ENCODE results near the gene MBLAC1. TPM values are rescaled to one million over a fixed set of nuclear protein-coding genes. Genes with fewer than 3 reads are reported as not detected.

MBLAC1 gene
- total and polyA plus RNA-seq, 10 of the 15 experiments (the other 5 are each of a cell fraction or from before 2014, with no cell fraction given), result 0.24 to 3.2 (median 1.8) TPM; not detected in 1

GRCh38 chr7:100111914-100112313 is 14.9 kb upstream of the MBLAC1 start:
- no peak overlapping the region for H3K27ac ChIP-seq (ENCODE audit: control insufficient read depth, insufficient read depth)
- H3K4me2 ChIP-seq (ENCODE audit: control insufficient read depth, insufficient read depth), result no peak overlapping the region
- no peak overlapping the region for H3K9ac ChIP-seq (ENCODE audit: control insufficient read depth, insufficient read depth, low read length)
- intact Hi-C loops (cut with micrococcal nuclease; ENCODE audit: unreplicated experiment), result no loop called here
- RAD21 ChIA-PET (ENCODE audit: unreplicated experiment), result no interaction called here
- no peaks in the 10 kb centered on the region for H3K4me1 ChIP-seq (ENCODE audit: control insufficient read depth, insufficient read depth, low read length)
- no peaks in the 10 kb centered on the region for H3K9me3 ChIP-seq (replicated peaks; ENCODE audit: control insufficient read depth, insufficient read depth, low read length)
- no peak overlapping the region for H3K4me3 ChIP-seq
- H4K20me1 ChIP-seq (ENCODE audit: control insufficient read depth, insufficient read depth), result no peaks in the 10 kb centered on the region
- CTCF ChIA-PET, result no interaction called here
- FAIRE-seq (no peak), DNase-seq (ENCODE audit: low read depth, low spot score) (no peak), ATAC-seq (no peak)
- H2AFZ ChIP-seq (ENCODE audit: control insufficient read depth, low read depth, low read length), result no peak overlapping the region
- in situ Hi-C loops (cut with MboI), result no loop called here
- no TSS peak for BruUV-seq (replicated peaks)
- no peaks in the 10 kb centered on the region for H3K27me3 ChIP-seq (replicated peaks in 1 of 2; ENCODE audit: control insufficient read depth in 2 of 2, insufficient read depth in 2 of 2, low read length in 1 of 2)
- H3K36me3 ChIP-seq (ENCODE audit: control insufficient read depth in 2 of 2, insufficient read depth in 2 of 2, low read length in 1 of 2), result peaks cover 5 to 9% of the 10 kb centered on the region in 2 experiments; a peak in 3 of 4 replicates
- POLR2A ChIA-PET, result interaction anchor here (1.8 kb wide), 1 partner anchor 10 kb away, joined by 6 read pairs; the partner anchor contains the start of gene AP4M1
- TF ChIP-seq GATAD2B (conservative IDR thresholded peaks at IDR 0.05; ENCODE audit: low read depth) (no peak), NFYB (IDR thresholded peaks at IDR 0.05; ENCODE audit: insufficient read depth, low read depth, low read length) (no peak), NFIC (IDR thresholded peaks at IDR 0.05; ENCODE audit: low read depth, low read length) (no peak), PAX5 (IDR thresholded peaks at IDR 0.05; ENCODE audit: borderline replicate concordance, low read depth, low read length) (no peak), SMARCA5 (IDR thresholded peaks at IDR 0.05) (no peak), ATF3 (IDR thresholded peaks at IDR 0.05; ENCODE audit: borderline replicate concordance, extremely low read depth, low read depth, low read length) (no peak), ZNF687 (IDR thresholded peaks at IDR 0.05) (no peak), ESRRA (IDR thresholded peaks at IDR 0.05; ENCODE audit: low read length) (no peak), RELB (IDR thresholded peaks at IDR 0.05; ENCODE audit: low read depth) (no peak), DPF2 (IDR thresholded peaks at IDR 0.05) (no peak), SMAD1 (IDR thresholded peaks at IDR 0.05; ENCODE audit: low read depth, partially characterized antibody) (no peak), POLR2AphosphoS5 (IDR thresholded peaks at IDR 0.05; ENCODE audit: low read length) (no peak)
- SMC1A ChIA-PET (ENCODE audit: uncharacterized antibody, unreplicated experiment), result no interaction called here
- WGBS (ENCODE audit: insufficient coverage, insufficient replicate concordance, low lambda C conversion rate, missing lambda C conversion rate), result 92% methylated on average over 13 of the region's 13 CpGs
- no peaks in the 10 kb centered on the region for H3K79me2 ChIP-seq (ENCODE audit: control insufficient read depth, insufficient read depth, low read length)

Measured in GM12878 (cell line).